Measurements from ENCODE around the gene THRB.

DNA sequence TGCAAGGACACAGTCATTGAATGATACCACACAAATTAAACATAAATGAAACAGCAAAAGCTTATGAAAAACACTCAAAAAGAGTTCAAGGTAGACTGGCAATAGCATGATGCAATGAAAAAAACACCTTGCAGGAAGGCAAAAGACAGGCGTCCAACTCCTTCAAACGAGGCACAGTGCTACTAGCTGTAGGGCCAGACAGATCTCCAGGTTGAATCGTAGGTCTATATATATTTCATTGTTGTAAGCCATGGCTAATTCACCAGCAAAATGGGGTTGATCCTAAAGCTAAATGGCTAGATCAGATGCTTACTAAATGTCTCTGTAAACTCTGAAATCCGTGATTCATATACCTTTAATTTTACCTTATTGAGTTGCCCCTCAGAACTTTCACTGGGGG lies 94.2 kb downstream of the THRB start:
- TF ChIP-seq, protein P1, sequence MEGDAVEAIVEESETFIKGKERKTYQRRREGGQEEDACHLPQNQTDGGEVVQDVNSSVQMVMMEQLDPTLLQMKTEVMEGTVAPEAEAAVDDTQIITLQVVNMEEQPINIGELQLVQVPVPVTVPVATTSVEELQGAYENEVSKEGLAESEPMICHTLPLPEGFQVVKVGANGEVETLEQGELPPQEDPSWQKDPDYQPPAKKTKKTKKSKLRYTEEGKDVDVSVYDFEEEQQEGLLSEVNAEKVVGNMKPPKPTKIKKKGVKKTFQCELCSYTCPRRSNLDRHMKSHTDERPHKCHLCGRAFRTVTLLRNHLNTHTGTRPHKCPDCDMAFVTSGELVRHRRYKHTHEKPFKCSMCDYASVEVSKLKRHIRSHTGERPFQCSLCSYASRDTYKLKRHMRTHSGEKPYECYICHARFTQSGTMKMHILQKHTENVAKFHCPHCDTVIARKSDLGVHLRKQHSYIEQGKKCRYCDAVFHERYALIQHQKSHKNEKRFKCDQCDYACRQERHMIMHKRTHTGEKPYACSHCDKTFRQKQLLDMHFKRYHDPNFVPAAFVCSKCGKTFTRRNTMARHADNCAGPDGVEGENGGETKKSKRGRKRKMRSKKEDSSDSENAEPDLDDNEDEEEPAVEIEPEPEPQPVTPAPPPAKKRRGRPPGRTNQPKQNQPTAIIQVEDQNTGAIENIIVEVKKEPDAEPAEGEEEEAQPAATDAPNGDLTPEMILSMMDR (IDR thresholded peaks at IDR 0.05), result no peak
- TF ChIP-seq POLR2A (IDR thresholded peaks at IDR 0.05), result no peak
